ENCODE measurements around the gene CACNA2D3.

GRCh38 chr3:54931182-54931581 is 808.8 kb downstream of the CACNA2D3 start:
- TF ChIP-seq CTCF (IDR thresholded peaks at IDR 0.05) (no peak), ZFX (IDR thresholded peaks at IDR 0.05; ENCODE audit: borderline replicate concordance) (no peak)
